Erythroblast (primary cell): ENCODE measurements around the gene TTF2.
"Not testable (repeated sequence)": the region's sequence is repeated elsewhere in the genome, so short reads cannot be mapped to it uniquely, and the experiment has no call there.

Experiments used
- GATA1 ChIP-seq: IDR thresholded peaks from 2 replicates; pipeline ENCODE4 v1.6.1; 2011; ENCODE audit warnings: low read depth, mild to moderate bottlenecking, control low read depth, low read length, moderate library complexity
- POLR2A ChIP-seq: IDR thresholded peaks from 2 replicates; pipeline ENCODE4 v1.6.1; 2011; ENCODE audit warnings: mild to moderate bottlenecking, low read length

DNA sequence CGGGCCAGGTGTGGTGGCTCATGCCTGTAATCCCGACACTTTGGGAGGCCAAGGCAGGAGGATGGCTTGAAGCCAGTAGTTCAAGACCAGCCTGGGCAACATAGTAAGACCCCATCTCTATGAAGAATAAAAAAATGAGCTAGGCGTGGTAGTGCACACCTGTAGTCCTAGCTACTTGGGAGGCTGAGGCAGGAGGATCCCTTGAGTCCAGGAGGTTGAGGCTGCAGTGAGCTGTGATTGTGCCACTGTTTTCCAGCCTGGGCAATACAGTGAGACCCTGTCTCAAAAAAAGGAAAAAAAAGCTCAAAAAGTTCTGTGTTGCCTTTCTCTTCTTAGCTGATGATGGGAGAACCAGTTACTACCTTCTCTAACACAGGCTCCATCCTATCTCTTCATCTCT, 41.7 kb downstream of the TTF2 start:
- not testable (repeated sequence) for TF ChIP-seq POLR2A, GATA1
